Smooth muscle cell of the brain vasculature (primary cell): ENCODE results near the gene CMTM6.
"Not testable (repeated sequence)": the region's sequence is repeated elsewhere in the genome, so short reads cannot be mapped to it uniquely, and the experiment has no call there.

Experiments used
- DNase-seq: peaks from one replicate; pipeline ENCODE4 v3.0.0-alpha.2; 2012; ENCODE audit warnings: low read depth, low spot score

The CMTM6 gene

DNA sequence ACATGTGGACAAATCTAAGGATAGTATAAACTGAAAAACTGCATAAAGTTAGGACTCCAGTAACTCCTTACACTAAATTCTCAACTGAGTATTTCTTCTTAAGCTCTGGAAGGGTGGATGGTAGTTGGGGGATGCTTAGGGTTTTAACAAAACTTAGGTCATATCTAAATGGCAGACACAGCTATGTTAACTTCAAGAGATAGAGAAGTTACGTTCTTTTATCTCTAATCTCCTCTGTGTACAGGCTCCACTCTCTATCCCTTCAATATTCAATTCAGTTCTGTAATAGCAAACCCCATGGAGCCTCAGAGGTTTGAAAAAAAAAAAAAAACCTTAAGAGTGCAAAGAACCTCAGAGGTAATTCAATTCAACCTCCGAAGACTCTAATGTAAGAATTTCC, 3.1 kb downstream of the CMTM6 start:
- DNase-seq: no peak

DNA sequence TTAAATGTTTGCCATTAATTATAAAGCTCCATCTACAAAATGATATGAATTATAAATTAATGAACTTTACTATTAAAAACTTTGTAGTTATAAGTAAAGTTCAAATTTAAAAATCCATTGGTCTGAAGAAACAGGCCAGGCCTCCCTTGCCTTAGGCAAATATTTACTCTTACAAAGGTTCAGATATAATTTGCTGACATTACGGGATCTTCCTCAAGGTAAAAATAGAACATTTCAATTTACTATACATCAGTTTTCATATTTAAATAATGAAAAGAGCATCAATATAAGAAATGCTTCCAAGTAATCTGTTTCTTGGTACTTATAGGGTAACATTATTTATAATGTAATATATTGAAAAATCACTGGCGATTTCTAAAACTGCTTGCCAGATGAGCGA, 3.7 kb downstream of the CMTM6 start:
- DNase-seq: no peak

DNA sequence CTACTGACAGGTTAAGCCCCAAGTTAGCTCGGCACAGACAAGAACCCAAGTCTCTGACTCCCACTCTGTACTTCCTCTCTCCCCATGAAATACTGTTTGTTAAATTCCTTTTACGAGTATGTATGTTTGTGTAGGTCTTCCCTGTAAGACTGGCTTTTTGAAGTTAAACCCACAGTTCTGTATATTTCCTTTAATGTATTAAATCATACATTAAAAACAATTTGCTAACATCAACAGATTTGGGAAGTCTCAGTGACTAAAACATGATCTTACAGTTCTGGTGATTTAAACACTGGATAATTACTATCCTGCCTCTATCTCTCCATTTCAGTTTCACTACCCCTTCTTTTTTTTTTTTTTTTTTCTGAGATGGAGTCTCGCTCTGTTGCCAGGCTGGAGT, 4.4 kb downstream of the CMTM6 start:
- DNase-seq: no peak

DNA sequence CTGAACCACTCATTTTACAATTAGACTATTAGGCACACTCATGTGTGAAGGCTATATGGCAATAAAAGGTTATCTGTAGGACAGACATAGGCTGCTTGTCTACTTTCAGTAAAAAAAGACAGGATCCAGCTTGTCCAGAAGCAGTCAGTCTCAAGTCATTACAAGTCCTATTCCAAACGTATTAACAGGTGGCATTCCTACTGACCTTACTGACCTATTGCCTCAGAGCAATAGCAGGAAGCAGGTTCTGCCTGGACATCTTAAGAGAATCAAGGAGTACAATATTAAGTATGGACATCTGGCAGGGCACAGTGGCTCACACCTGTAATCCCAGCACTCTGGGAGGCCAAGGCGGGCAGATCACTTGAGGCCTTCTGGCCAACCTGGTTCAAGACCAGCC, 7.0 kb downstream of the CMTM6 start:
- no peak for DNase-seq

DNA sequence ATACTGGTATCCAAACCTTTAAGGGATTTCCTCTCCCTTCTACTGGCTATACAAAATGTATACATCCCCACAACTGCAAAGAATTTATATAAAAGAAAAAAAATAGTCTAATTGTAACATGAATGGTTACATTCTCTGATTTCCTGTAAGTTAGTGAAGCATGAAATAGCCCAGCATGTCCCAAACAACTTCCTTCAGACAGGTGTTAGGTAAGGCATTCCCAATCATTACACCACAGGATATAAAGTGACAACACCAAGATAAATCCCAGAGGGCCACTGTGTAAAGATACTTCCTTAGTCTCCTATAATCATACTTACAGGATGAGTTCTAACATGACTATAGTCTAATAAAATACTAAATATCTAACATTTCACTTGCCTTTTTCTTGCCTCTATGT, 7.6 kb downstream of the CMTM6 start:
- no peak for DNase-seq

DNA sequence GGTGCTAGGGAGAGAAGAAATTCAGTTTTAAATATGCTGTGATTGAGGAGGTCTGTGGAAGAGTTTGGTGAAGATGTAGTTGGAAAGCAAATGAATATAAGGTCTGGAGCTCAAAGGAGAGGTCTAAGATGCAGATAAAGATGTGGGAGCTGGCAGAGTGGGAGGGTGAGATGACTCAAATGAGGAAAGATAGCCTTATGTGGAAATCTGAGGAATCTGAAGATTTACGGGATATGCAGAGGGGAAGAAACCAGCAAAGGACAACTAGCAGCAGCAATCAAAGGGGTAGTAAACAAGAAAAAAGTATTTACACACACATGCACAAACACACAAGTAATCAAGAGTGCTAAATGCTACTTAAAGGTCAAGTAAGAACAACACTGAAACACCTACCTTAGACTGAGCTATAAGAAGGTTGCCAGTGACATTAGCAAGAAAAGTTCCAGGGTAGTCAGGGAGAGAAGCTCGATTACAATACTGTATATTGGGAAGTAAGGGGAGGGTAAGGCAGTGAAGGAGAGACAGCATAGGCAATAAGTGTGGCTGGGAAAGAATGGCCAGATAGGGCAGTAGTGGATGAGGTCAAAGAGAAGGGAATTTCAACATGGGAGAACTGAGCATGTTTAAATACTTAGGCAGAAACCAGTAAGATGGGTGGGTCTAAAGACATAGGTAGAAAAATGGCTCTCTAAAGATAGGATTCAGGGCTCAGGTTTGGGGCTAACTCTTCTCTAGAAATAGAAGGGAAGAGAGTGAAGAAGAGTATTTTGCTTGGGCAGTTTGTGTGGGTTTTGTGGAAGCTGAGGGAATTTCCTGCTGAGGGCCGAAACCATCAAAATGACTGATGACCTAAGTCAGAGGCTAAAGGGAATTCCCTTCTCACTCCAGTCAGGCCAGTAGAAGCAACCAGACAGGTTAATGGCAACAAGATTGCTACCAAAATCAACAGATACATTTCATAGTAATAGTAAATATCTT, 8.9 kb downstream of the CMTM6 start:
- DNase-seq: no peak

DNA sequence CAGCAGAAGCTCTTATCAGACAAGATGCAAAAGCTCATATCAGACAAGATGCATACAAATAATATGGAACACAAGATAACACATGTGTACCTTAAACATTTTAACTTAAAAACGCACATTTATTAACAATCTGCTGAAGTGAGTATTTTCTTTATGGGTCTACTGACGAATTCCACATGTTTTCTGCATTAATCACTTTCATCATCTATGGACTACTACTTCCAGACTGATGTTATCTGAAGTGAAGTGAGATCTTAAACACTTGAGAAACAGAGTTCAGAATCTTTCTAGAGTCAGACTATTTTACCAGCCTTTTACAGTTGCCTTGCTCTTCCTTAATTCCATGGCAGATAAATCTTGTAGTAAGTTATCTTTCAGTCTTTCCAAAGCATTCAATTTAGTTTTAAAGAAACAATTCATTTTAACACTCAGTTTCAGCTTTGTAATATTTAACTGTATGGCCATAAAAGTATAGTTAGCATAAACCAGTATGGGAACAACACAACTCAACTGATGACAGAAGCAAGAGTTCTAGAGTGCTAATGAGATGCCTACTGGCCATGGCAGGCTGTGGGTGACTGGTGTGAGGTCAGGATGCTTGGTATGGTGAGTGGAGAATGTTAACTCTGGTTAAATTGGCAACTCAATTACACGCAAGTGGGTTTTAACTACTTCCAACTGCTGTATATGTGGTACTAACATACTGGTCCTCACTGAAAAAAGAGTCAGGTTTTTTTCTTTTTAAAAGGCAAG, 9.8 kb downstream of the CMTM6 start:
- DNase-seq: no peak

DNA sequence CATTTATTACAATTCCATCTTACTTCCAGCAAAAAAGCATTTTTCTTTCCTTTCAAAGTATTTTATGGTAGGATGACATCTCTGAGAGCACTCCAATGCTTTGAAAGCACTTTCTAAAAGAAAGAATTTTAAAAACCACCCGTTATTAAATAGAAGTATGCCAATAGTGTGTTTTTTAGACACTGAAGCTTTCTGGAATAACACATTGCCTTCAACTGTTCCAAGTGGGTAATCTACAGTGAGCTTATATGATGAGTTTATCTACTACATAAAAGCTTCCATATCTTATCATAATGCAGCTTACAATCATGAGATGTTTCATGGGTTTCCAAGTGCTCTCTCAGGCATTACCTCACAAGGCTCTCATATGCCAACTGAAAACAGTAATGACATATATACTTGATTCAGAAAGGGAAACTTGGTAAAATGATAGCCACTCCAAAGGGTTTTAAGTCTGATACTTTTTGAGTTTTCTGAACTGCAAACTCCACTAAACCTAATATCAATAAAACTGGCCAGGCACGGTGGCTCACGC, 14.1 kb downstream of the CMTM6 start:
- DNase-seq: no peak

DNA sequence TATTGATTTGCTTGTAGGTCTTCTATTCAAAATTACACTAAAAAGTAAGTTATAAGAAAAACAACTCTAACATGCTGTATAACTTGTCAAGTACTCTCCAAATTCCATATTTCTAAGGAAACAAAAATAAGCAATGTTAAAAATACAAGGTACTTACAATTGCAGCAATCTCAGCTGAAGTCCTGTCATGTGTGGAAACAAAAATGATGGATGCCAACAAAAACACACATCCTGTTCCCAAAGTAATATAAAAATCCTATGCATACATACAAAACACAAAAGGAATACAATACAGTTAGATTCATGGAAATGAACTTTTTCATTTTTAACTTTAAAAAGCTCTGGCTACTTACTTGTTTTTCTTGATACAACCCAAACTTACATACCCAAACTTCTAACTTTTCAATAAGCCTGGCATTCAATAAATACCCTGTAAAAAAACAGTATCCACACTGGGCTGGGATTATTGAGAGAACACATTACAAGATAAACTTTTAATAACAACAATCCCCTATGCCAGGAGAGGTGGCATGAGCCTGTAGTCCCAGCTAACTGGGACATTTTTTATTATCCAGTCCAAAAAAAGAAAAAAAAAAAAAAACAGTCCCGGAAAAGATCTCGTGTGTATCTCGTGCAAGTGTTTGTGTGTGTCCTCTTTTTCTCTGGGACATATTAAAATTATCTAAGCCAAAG, 14.7 kb downstream of the CMTM6 start:
- no peak for DNase-seq

DNA sequence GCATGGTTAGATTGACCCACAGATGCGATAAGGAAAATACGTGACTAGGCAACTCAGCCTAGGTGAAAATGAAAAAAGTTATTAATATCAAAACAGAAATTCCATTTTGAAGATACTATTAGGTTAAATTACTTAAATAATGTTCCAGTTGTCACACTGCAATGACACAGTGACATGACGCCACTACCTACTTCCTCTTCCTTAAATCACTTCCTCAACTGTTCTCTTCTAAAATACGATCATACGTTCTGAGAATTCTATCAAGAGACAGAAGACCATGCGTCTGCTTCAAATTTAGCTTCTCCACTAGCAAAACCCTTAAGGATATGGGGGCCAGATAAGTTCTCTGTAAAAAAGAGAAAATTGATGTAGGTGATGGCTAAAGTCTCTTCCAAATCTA, 18.2 kb downstream of the CMTM6 start:
- DNase-seq: no peak

DNA sequence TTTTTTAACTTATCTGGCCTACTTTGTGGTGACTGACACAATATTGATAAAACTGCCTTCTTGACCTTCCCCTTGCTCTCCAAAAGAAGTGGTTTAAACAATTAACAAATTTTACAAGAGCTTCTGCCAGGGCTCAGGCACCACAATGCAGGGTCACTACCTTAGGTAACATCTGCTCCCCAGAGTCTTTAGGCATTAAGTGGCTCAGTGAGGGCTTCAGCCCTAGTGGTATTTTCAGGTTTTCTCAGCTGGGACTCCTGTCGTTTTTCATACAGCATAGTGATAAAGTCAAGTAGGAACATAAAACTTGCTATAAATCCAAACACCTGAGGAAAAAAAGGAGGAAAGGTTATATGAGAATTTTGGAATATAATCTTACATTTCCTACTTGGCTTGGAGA, 18.9 kb downstream of the CMTM6 start:
- DNase-seq: no peak

DNA sequence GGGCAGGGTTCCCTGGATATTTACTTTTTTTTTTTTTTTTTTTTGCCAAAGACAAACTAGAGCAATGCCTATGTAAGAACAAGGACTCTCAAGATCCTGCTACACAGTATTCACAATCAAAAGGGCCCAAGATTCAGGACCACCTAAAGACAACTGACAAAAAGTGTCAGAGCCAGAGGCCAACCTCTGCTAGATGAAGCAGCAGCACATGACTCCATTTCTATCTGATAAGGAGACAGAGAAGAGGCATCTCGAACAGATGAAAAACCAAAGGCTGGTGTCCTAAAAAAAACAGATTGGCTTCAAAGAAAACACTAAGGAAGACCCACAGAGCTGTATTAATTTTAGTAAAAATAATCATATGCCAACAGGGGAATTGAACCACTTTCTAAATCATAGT, 20.0 kb downstream of the CMTM6 start:
- no peak for DNase-seq

DNA sequence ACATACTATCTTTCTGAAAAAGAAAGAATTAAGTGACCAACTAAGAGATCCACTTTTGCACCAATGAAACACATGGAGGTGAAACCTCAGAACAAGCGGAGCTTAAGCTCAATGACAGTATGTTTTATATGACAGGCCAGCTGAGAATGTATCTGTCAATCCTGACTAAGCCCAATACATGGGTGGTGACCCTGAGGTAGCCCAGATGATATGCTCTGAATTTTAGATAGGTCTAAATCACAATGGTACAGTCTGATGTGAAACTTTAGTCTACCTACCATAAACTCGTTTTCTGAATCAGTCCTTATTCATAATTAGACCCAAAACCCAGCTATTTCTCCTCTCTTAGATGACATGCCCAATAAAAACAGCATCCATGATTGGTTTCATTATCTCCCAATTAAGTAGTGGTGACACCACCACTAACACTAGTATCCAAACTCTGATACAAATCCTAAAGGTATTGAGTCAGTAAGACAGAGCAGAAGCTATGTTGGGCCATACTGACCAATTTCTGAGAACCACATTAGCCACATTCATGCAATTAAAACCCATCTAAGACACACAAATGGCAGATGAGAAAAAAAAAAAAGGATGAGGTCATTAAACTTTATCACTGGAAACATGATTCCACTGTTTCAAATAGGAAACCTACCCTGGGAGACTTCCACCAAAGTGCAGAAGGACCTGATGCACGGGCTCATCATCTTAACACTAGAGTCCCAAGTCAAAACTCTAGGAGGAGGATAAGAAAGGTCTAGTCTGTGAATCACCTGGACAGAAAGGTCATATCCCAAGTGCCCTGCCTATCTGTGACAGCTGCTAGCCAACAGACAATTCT, 20.6 kb downstream of the CMTM6 start:
- no peak for DNase-seq

DNA sequence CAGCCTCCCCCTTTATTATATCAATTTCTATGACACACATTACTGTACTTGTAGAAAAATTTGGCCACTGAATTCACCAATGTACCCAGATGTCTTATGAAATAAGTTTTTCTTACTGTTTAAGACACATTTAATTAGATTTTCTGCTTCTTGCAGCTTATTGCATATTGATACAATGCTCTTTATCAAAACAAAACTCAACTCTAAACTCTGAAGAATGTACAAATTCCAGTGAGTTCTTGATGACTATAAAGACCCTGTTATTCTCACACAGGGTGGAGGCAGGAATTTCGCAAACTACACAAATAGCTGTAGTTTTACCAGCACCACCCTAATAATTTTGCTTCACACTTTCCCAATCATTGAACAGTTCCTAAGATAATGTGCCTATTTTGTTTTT, 22.0 kb downstream of the CMTM6 start:
- no peak for DNase-seq

DNA sequence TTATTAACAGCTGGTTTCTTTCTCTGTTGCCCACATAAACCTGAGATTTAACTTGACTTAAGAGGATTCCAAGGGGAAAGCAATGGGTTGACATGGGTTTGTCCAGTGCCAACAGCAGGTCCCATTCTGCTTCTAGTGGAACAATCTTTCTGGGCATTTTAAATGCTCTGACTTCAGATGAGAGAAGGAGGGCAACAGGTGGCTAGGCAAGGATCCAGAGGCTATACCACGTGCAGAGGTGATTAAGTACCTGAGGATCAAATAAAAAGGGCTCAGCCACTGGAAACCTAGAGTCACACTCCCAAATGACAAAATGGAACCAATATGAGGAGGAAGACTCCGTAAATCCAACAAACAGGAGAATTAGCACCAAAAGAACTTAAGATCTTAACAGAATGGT, 28.5 kb downstream of the CMTM6 start:
- DNase-seq: no peak

DNA sequence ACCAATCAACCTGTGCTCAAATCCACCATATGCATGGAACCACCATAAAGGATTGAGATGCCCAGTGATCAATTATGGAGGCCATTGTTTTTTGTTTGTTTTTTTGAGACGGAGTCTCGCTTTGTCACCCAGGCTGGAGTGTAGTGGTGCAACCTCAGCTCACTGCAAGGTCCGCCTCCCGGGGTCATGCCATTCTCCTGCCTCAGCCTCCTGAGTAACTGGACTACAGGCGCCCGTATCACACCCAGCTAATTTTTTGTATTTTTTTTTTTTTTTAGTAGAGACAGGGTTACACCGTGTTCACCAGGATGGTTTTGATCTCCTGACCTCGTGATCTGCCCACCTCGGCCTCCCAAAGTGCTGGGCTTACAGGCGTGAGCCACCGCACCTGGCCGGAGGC, 30.5 kb downstream of the CMTM6 start:
- not testable (repeated sequence) for DNase-seq

DNA sequence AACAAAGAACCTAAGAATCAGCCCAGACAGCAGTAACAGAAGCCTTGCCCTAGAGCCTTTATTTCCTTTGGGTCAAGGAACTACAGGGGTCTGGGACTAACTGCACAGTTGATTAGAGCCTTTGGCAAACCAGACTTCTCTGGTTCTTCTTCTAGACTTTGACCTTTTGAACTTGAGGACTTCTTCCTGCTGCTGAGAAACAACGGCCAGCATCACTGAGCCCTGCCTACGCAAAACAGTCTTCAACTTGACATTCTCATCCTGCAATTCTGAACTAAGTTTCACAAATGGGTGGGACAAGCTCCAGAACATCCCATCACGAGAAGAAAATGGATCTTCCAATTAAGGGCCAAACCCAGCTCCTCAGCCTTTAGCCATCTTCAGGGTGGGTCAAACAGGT, 31.4 kb downstream of the CMTM6 start:
- DNase-seq: no peak

DNA sequence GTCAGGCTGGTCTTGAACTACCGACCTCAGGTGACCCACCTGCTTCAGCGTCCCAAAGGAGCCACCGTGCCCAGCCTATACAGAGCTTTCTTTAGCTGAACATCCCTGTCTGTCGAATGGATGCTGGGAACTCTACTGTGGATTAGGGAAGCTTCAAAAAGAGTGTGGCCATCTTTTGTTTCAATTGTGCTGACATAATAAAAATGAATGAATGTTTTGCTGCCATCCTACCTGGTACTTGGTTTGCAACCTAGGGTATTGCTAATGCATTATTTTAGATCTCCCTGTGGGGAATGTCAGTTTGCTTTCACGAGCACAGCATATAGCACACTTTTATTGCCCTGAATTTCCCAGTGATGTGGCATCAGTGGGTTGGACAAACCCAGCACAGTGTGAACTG, 32.3 kb downstream of the CMTM6 start:
- DNase-seq: no peak

DNA sequence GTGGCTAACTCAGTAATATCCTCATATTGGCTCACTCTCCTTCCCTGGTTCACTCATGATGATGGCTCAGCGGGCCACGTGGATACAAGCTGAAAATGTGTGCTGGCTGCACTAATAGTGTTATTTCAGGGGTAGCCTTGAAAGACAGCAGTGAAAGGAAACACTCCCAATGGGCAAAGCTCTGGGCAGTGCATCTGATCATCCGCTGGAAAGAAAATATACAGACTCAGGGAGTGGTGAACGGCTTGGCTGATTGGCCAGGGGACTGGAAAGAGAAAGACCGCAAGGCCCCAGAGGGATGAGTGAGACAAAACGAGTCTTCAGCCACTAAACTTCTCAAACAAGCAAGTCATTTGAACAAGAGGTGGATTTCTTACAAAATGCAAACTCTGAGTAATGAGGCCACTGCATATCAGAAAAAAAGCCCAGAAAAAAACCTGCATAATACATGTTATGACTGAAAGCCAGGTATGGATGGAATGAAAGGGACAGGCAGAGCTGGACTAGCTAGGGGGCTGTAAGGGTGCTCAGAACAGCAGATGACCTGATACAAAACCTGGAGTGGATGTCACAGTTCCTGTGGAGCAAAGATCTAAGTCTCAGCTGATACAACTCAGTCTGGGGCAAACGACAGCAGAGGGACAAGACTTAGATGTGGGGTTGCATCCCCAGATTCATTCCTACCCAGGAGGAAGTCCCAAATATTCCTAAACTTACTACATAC, 33.3 kb downstream of the CMTM6 start:
- DNase-seq: no peak

DNA sequence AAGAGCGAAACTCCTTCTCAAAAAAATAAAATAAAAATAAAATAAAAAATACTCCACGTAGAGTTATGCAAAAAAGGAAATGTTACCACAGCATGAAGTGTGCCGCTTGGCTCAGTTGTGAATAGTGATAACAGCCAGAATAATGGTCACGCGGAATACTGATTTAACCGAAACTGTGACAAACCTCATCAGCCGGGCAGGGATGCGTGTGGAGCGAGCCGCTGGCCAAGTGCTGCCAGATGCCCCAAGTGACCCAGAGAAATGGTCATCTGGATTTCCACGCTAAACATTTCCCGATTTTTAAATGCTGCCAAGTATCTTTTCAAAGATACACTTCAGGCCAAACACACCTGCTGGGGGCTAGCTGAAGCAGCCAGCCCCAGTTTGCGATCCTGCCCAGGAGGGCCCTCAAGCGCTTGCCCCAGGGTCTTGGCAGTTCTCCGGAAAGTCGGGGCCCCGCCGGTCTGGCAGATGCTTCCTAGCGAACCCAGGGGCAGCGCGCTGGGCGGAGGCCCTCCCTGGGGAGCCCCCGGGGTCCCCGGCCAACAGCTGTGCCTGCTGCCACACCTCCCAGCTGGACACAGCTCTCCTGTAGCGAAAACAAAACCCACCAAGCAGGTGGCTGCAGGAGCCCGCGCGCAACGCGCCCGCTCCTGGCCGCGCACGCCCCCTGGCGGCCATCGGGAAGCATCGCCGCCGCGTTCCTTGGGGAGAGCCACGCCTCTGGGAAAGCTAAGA, 35.1 kb downstream of the CMTM6 start:
- peak; percentile 50 for DNase-seq
